IPS DF 6.9 (cell line): ENCODE results near the gene ZMYND8.

Experiments used
- DNase-seq: peaks from one replicate; pipeline ENCODE4 v3.0.0-alpha.2; 2013; ENCODE audit warnings: low read depth, low spot score
- H3K27ac ChIP-seq: one replicate; pipeline ENCODE4 v1.5.1; 2013; ENCODE audit warnings: low read length, control low read depth
- H3K27me3 ChIP-seq: 2 replicates; pipeline ENCODE4 v1.6.1; 2013; ENCODE audit warnings: mild to moderate bottlenecking, low read length; ENCODE audit not compliant: control insufficient read depth, insufficient read depth
- H3K36me3 ChIP-seq: 2 replicates; pipeline ENCODE4 v1.6.1; 2013; ENCODE audit warnings: low read length; ENCODE audit not compliant: control insufficient read depth, insufficient read depth
- H3K4me1 ChIP-seq: 2 replicates; pipeline ENCODE4 v1.6.1; 2013; ENCODE audit warnings: low read length; ENCODE audit not compliant: control insufficient read depth, insufficient read depth
- H3K4me3 ChIP-seq: 2 replicates; pipeline ENCODE4 v1.5.1; 2013; ENCODE audit warnings: mild to moderate bottlenecking, low read length
- H3K9me3 ChIP-seq: 2 replicates; pipeline ENCODE4 v1.6.1; 2013; ENCODE audit warnings: low read length, inconsistent platforms; ENCODE audit not compliant: control insufficient read depth, insufficient read depth
- WGBS: extraction: QIAGEN DNeasy Blood & Tissue Kit; methylation state at CpG from one replicate; pipeline ENCODE4 v1.1.7; 2013; ENCODE audit warnings: mixed read lengths, missing lambda C conversion rate; ENCODE audit not compliant: insufficient read length, insufficient coverage; 5-methylcytosine and 5-hydroxymethylcytosine counted together

The ZMYND8 gene

GRCh38 chr20:47257256-47257655, 99.2 kb downstream of the ZMYND8 start:
- no peaks in the 10 kb centered on the region for H3K9me3 ChIP-seq
- WGBS: 100% methylated on average over 1 of the region's 1 CpG
- H3K4me3 ChIP-seq: no peak overlapping the region
- H3K27ac ChIP-seq: no peak overlapping the region
- H3K27me3 ChIP-seq: no peaks in the 10 kb centered on the region
- peaks cover 29% of the 10 kb centered on the region for H3K36me3 ChIP-seq
- H3K4me1 ChIP-seq: no peaks in the 10 kb centered on the region
- no peak for DNase-seq

- peaks cover 25% of the 10 kb centered on the region for H3K36me3 ChIP-seq
- no peaks in the 10 kb centered on the region for H3K27me3 ChIP-seq
- no CpG with 5 or more reads among the region's 8 CpGs for WGBS
- no peak overlapping the region for H3K4me3 ChIP-seq
- H3K27ac ChIP-seq: no peak overlapping the region
- no peaks in the 10 kb centered on the region for H3K9me3 ChIP-seq
- no peak for DNase-seq
- H3K4me1 ChIP-seq: no peaks in the 10 kb centered on the region
Observed at GRCh38 chr20:47256668-47257236, 99.7 kb downstream of the ZMYND8 start.

DNA sequence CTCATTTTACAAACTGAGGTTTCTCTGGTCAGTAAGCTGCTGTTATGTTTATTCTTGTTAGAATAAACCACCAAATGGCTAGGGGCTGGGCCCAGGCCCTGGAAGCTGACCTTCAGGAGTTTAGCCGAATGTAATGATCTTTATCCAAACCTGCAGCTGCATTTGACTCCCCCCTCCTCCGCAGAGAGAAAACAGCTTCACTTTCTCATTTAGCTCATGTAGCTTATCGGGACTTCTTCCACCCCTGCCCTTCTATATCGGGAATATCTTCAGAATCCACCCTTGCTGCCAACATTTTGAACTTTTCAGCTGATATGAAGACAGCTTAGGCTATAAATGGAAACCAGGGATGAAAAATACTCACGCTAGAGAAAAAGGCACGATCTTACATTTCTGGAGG, 102.6 kb downstream of the ZMYND8 start:
- WGBS: no CpG with 5 or more reads among the region's 6 CpGs
- no peaks in the 10 kb centered on the region for H3K4me1 ChIP-seq
- no peak for DNase-seq
- no peaks in the 10 kb centered on the region for H3K9me3 ChIP-seq
- H3K4me3 ChIP-seq: no peak overlapping the region
- H3K36me3 ChIP-seq: peaks cover 14% of the 10 kb centered on the region
- no peaks in the 10 kb centered on the region for H3K27me3 ChIP-seq
- no peak overlapping the region for H3K27ac ChIP-seq

- Histone ChIP-seq H3K36me3 (peaks cover 17% of the 10 kb centered on the region), H3K4me1 (no peaks in the 10 kb centered on the region), H3K9me3 (no peaks in the 10 kb centered on the region), H3K27ac (no peak overlapping the region), H3K27me3 (no peaks in the 10 kb centered on the region), H3K4me3 (no peak overlapping the region)
- no peak for DNase-seq
- WGBS: no CpG with 5 or more reads among the region's 3 CpGs
Observed at GRCh38 chr20:47252879-47253307, 103.6 kb downstream of the ZMYND8 start.

- no CpG with 5 or more reads among the region's 19 CpGs for WGBS
- no peak overlapping the region for H3K27ac ChIP-seq
Observed at GRCh38 chr20:47251154-47252020, 105.1 kb downstream of the ZMYND8 start.

DNA sequence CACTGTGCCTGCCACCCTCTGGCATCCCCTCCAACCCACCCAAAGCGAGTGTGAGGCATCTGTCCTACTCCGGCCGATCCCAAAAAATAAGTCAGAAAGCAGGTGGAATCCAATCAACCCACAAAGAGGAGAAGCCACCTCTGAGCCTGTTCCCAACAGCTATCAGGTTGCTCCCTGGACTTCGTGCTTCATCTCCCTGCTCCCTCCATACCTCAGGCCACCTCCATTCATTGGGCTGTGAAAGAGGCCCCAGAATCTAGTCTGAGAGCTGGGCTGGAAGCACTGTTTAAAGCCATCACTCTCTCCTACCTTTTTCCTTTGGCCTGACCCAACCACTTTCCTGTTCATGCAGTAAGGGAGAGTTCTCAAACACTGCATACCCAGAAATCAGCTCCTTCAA, 106.1 kb downstream of the ZMYND8 start:
- H3K4me1 ChIP-seq: no peaks in the 10 kb centered on the region; the same call in 1 of the 2 replicates
- no peaks in the 10 kb centered on the region for H3K27me3 ChIP-seq
- H3K9me3 ChIP-seq: no peaks in the 10 kb centered on the region
- no peak overlapping the region for H3K27ac ChIP-seq
- DNase-seq: no peak
- no CpG with 5 or more reads among the region's 4 CpGs for WGBS
- H3K36me3 ChIP-seq: peaks cover 26% of the 10 kb centered on the region
- no peak overlapping the region for H3K4me3 ChIP-seq

More at GRCh38 chr20:47251154-47252020, 105.1 kb downstream of the ZMYND8 start:
- Histone ChIP-seq H3K4me3 (no peak overlapping the region), H3K9me3 (no peaks in the 10 kb centered on the region), H3K27me3 (no peaks in the 10 kb centered on the region), H3K36me3 (peaks cover 22% of the 10 kb centered on the region), H3K4me1 (no peaks in the 10 kb centered on the region; the same call in 1 of the 2 replicates)
- no peak for DNase-seq

DNA sequence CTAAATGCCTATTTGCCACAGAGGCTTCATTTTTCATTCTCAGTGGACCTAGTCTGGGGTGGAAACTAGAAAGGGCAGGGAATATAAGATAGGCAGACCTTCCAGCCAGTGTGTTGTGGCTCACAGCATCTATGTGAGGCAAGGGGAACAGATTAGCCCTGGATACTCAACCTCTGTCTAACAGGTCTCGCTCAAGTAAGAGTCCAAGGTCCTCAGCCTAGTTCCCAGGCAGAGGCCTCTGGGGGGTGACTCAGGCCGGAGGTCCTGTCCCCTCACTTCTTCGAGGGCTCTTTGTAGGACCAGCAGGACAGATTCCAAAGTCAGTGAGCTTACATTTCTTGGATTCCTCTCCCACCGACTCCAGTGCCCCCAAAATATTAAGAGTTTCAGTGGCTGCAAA, 106.6 kb downstream of the ZMYND8 start:
- WGBS: no CpG with 5 or more reads among the region's 4 CpGs
- H3K4me3 ChIP-seq: no peak overlapping the region
- no peaks in the 10 kb centered on the region for H3K27me3 ChIP-seq
- DNase-seq: no peak
- no peaks in the 10 kb centered on the region for H3K9me3 ChIP-seq
- H3K27ac ChIP-seq: no peak overlapping the region
- no peaks in the 10 kb centered on the region; the same call in 1 of the 2 replicates for H3K4me1 ChIP-seq
- H3K36me3 ChIP-seq: peaks cover 26% of the 10 kb centered on the region

- H3K36me3 ChIP-seq: peaks cover 22% of the 10 kb centered on the region
- H3K4me3 ChIP-seq: no peak overlapping the region
- no peaks in the 10 kb centered on the region; the same call in 1 of the 2 replicates for H3K4me1 ChIP-seq
- WGBS: no CpG with 5 or more reads among the region's 6 CpGs
- no peaks in the 10 kb centered on the region for H3K9me3 ChIP-seq
- no peaks in the 10 kb centered on the region for H3K27me3 ChIP-seq
- no peak overlapping the region for H3K27ac ChIP-seq
- no peak for DNase-seq
Observed at GRCh38 chr20:47248448-47248966, 108.0 kb downstream of the ZMYND8 start.

GRCh38 chr20:47247972-47248371, 108.5 kb downstream of the ZMYND8 start:
- H3K4me1 ChIP-seq: no peaks in the 10 kb centered on the region; the same call in 1 of the 2 replicates
- H3K4me3 ChIP-seq: no peak overlapping the region
- H3K36me3 ChIP-seq: peaks cover 22% of the 10 kb centered on the region
- H3K27ac ChIP-seq: no peak overlapping the region
- no CpG with 5 or more reads among the region's 1 CpG for WGBS
- H3K9me3 ChIP-seq: no peaks in the 10 kb centered on the region
- no peak for DNase-seq
- H3K27me3 ChIP-seq: no peaks in the 10 kb centered on the region

DNA sequence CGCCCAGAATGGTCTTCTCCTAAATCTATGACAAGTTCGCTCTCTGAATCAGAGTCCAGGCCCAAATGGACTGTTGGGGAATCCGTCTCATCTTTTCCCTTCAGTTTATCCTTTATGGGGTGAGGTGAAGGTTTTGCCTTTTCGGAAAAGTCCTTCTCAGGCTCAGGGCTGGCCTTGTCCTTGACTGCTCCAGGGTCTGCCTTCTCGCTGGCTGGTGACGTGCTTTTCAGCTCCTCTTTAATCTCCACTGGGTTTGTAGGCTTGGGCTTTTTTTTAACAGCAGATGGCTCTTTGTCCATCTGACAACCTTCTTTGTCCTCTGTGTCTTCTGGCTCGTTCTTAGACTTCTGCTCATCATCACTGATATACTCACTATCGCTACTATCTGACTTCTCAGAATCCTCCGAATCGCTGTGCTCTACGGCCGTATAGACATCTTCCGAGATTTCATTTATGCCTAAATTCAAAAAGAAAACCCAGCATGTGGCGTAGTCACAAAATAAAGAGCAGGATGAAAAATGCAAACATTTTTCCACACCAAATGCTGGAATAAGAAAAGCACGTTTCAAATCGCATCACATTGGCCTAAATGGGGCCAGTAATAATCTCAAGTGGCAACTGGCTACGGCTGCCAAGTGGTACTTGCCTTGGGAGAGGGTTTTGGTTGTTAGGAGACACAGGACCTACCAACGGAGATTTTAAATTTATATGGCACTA, 110.3 kb downstream of the ZMYND8 start:
- Histone ChIP-seq H3K9me3 (no peaks in the 10 kb centered on the region), H3K4me3 (no peak overlapping the region), H3K36me3 (peaks cover 22% of the 10 kb centered on the region), H3K27me3 (no peaks in the 10 kb centered on the region), H3K27ac (no peak overlapping the region), H3K4me1 (no peaks in the 10 kb centered on the region; the same call in 1 of the 2 replicates)
- no peak for DNase-seq
- WGBS: no CpG with 5 or more reads among the region's 18 CpGs
